CD4-positive, alpha-beta T cell treated with Interleukin-4 for 4 hours (primary cell): ENCODE data around the gene HERC6.
"Not testable (repeated sequence)": the region's sequence is repeated elsewhere in the genome, so short reads cannot be mapped to it uniquely, and the experiment has no call there.

Experiments
- DNase-seq: peaks from one replicate; pipeline ENCODE4 v3.0.0-alpha.2; 2020

Gene HERC6

DNA sequence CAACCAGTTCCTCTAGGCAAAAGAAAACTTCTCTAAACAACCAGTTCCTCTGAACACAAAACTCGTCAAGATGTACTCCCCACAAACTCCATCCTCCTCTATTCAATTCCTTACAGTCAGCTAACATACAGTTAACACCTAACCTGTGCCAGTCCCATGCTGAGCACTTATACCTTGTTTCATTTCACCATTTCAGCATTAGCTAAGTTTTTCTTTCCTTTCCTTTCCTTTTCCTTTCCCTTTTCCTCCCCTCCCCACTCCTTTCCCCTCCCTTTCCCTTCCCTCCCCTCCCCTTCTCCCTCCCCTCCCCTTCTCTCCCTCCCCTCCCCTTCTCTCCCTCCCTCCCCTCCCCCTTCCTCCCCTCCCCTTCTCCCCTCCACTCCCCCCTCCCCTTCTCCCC lies 13.1 kb downstream of the HERC6 start:
- DNase-seq = no peak

GRCh38 chr4:88396681-88397080 lies 18.0 kb downstream of the HERC6 start:
- no peak for DNase-seq

GRCh38 chr4:88398381-88398780 lies 19.7 kb downstream of the HERC6 start:
- no peak for DNase-seq

DNA sequence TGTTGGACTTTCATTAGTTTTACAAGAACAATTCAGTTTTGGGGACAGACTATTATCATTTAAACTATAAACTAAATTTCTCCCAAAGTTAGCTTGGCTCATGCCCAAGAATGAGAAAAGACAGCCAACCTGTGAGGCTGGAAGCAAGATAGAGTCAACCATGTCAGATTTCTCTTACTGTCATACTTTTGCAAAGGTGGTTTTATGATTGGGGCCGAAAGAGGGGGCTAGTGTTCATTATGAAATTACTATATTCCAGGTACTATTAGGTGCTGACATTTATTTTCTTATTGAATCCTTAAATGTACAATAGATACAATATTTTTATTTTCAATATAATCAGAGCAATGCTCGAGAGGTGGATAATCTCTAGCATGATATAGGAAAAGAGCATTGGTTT lies 30.6 kb downstream of the HERC6 start:
- no peak for DNase-seq

- no peak for DNase-seq
Observed at GRCh38 chr4:88409789-88410188, 31.1 kb downstream of the HERC6 start.

- DNase-seq = no peak
Observed at GRCh38 chr4:88411491-88412096, 32.9 kb downstream of the HERC6 start.

DNA sequence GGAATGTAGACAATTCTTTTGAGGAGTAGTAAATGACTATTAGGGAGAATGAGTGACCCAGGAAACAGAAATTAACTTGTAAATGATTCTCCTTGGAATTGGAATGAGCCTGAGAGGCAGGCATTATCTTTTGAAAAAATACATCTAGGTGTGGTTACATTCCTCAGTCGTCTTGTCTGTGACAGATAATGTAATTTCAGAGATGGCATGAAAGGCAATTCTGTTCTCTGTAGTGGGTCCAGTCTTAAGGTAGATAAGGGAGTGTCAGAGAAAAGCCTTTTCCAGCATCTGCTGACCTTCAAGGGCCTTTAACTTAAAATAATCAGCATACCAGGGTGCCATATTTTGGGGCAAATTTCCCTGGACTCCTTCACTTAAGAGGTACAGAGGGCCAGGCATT lies 35.1 kb downstream of the HERC6 start:
- no peak for DNase-seq

DNA sequence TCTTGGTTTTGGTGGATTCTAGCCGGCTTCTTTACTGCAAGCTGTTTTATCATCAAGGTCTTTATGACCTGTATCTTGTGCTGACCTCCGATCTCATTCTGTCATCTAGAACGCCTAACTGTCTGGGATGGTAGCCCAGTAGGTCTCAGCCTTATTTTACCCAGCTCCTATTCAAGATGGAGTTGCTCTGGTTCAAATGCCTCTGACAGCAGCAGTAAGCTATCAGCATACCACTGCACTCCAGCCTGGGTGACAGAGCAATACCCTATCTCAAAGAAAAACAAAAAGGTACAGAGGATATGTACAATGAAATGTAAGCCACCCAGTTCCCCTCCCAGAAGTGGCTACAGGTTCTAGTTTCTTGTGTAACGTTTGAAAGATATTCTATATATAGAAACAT lies 36.1 kb downstream of the HERC6 start:
- DNase-seq = no peak

GRCh38 chr4:88415982-88416381 lies 37.3 kb downstream of the HERC6 start:
- no peak for DNase-seq

DNA sequence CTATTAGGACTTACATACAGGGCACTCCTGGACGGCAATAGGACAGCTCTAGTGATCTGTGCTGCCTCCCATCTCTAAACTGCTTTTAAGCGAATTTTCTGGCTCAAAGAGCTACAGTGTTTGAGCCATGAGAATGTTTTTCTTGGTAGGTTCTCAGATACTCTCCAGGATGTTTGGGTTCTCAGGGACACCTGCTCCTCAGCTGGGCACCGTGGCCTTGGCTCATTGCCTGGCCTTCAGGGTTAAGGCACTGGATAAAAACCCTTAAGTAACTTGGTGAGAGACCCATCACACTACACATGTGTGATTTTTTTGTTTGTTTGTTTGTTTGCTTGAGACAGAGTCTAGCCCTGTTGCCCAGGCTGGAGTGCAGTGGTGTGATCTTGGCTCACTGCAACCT lies 39.8 kb downstream of the HERC6 start:
- DNase-seq = no peak

DNA sequence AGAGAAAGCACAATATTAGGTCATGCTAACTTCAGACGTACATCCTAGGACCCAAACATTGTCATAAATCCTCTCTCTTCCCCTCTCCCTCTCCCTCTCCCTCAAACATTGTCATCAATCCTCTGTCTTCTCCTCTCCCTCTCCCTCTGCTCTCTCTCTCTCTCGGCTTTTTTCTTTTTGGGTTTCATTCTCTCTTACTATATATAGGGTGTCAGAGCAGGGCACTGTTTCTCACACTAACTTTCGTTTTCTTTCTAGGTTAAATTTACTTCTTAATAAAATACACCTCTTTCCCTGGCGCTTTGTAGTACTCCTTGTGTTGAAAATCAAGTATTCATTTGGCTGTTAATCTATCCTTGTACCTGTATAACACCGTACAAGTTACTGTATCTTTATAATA lies 41.2 kb downstream of the HERC6 start:
- DNase-seq = no peak

DNA sequence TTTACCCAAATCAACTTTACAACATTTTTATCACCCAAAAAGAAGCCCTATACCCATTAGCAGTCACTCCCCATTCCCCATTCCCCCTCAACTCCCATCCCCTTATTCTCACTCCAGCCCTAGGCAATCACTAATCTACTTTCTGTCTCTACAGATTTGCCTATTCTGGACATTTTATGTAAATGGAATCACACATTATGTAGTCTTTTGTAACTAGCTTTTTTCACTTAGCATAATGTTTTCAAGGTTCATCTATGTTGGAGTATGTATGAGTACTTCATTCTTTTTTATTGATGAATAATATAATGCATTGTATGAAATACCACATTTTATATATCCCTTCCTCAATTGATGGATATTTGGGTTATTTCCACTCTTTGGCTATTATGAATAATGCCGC lies 42.2 kb downstream of the HERC6 start:
- no peak for DNase-seq

DNA sequence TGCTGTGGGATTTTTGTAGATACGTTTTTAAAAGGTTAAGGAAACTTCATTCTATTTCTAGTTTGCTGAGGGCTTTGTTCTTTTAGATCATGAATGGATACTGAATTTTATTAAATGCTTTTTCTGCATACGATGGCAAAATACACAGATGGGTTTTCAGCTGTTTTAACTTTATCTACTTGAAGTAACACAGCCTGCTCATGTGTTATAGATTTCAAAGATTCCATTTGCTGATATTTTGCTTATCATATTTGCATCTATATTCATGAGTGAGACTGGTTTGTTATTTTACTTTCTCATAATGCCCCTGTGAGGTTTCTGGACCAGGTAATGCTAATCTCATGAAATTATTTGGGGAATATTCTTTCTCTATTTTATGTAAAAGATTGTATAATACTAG lies 43.8 kb downstream of the HERC6 start:
- no peak for DNase-seq

GRCh38 chr4:88429401-88429800 lies 50.7 kb downstream of the HERC6 start:
- no peak for DNase-seq

- DNase-seq = no peak
Observed at GRCh38 chr4:88435987-88436693, 57.5 kb downstream of the HERC6 start.

DNA sequence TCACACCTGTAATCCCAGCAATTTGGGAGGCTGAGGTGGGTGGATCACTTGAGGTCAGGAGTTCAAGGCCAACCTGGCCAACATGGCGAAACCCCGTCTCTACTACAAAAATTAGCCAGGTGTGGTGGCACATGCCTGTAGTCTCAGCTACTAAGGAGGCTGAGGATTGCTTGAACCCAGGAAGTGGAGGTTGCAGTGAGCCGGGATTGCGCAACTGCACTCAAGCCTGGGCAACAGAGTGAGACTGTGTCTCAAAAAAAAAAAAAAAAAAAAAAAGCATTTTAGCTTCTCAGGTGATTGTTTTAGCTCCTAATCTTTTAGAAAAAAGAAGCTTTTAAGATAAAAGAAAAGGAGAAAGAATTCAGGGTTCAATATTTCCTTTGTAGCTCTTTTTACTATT lies 59.2 kb downstream of the HERC6 start:
- DNase-seq = not testable (repeated sequence)

DNA sequence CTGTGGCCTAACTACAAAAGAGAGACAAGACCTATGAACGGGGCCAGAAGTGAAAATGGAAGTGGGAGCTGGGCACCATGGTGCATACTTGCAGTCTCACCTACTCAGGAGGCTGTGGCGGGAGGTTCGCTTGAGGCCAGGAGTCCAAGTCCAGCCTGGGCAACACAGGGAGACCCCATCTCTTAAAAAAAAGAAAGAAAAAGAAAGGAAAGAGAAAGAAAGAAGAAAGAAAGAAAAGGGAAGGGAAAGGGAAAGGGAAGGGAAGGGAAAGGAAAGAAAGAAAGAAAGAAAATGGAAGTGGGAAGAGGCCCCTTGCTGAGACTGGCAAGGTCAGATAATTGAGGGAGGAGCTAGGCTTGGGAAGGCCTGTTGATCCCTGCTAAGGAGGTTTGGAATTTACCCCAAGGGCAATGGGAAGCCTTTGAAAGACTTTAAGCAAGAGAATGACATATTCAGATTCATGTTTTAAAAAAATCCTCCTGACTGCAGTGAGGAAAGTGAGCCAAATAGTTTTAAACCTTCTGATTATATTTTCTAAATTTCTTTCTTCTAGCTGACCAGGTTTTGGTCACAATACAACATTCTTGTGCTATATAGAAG lies 60.6 kb downstream of the HERC6 start:
- no peak for DNase-seq

DNA sequence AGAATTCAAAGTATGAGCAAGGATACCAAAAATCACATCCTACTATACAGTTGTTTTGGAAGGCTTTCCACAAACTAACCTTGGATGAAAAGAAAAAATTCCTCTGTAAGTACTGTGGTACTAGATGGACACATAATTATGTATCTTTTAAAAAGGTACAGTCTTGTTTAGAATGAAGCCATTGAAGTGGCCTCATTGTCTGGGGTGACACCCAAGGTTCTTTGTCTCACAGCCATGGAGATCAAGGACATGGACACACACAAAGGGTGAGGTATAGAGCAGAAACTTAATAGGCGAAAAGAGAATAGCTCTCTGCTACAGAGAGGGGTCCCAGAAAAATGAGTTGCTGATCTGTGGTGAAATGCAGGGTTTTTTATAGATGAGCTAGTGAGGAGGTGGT lies 61.5 kb downstream of the HERC6 start:
- no peak for DNase-seq

DNA sequence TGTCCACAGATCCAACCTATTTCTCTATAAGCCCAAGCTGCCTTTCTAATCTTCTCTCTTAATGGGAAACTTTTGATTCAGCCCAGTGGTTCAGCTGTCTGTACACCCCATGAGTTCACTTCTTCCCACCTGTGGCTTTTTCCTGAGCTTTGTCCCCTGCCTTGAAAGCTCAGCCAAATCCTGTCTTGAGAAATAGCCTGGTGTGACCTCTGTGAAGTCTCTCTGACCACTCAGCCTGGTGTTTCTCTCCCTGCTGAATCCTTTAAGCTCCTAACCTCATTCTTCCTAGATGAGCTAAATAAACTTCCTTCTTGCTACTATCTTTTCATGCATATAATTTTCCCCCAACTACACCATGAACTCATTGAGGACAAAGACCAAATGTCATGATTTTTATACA lies 63.0 kb downstream of the HERC6 start:
- no peak for DNase-seq

- DNase-seq = no peak
Observed at GRCh38 chr4:88442689-88443191, 64.1 kb downstream of the HERC6 start.

DNA sequence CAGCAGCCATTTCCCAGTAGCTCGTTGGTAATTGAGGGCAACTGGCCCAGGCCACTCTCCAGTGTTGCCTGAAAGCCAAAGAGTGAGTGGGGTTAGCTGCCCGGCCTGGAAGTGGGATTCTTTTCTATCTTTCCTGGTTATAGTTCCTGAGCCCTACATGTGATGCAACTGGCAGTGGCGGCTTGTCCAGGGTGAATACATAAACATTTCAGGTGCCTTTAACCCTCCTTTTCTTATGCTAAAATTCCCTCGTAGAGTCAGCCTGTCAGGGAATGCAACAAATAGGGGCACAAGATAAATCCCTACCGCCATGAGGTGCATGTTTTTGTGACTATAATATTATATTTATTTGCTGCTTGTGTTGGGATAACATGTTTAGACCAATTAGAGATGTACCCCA lies 64.8 kb downstream of the HERC6 start:
- no peak for DNase-seq

DNA sequence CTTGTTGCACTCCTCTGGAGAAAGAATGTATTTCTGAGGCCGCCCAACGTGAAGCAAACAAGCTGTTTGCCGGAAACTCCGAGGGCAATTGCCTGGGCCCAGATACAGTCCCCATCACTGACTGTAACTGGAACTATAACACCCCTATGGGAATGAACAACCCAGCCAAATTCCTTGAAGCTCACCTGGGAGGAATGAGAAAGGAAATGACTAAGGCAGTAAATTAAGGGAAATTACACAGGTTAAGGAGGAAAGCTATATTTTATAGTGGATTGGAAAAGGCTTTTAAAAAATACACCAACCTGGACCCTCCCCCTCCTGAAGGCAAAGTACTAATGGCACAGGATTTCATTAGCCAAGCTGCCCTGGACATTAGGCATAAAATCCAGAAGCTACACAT lies 66.6 kb downstream of the HERC6 start:
- DNase-seq = no peak

DNA sequence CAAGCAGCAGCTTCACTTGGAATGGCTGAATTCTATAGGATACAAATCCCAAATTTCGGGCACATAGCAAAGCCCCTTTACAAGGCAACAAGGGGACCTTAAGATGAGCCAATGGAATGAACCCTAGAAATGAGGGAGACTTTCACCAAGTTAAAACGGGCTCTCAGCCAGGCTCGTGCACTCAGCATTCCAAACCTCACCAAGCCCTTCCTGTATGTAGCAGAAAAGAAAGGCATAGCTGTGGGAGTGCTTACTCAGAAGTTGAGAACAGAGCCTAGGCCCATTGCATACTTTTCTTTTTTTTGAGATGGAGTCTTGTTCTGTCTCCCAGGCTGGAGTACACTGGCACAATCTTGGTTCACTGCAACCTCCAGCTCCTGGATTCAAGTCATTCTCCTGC lies 67.5 kb downstream of the HERC6 start:
- DNase-seq = no peak

- no peak for DNase-seq
Observed at GRCh38 chr4:88447371-88448095, 68.9 kb downstream of the HERC6 start.
